CD4-positive, CD25-positive, alpha-beta regulatory T cell (primary cell): Measurements from ENCODE around the gene CDX2. TPM values are rescaled to one million over a fixed set of nuclear protein-coding genes. Genes with fewer than 3 reads are reported as not detected.
A peak's percentile ranks its signal among the peaks of the same experiment; 100 is the strongest.

Experiments
- ATAC-seq, 2 donors: fragments of 150-1000 bp; cut with Tn5 transposase; one replicate each; pipeline ENCODE4 v1.10.0; 2021; ENCODE audit warnings: low read depth in 2 of 2, moderate number of reproducible peaks in 2 of 2, moderate library complexity in 1 of 2
- DNase-seq, 3 donors: peaks; one replicate each; pipeline versions ENCODE4 v3.0.0 to v3.0.0-alpha.2; 2012 to 2022; ENCODE audit warnings: mixed read lengths in 1 of 3
- H3K27ac ChIP-seq: one replicate; pipeline ENCODE4 v1.7.0; 2013; ENCODE audit warnings: mild to moderate bottlenecking, low read length; ENCODE audit not compliant: insufficient read depth, poor library complexity, severe bottlenecking
- H3K27me3 ChIP-seq: one replicate; pipeline ENCODE4 v1.7.0; 2013; ENCODE audit warnings: low read length; ENCODE audit not compliant: control insufficient read depth, insufficient read depth
- H3K36me3 ChIP-seq: one replicate; pipeline ENCODE4 v1.7.0; 2013; ENCODE audit warnings: mild to moderate bottlenecking, low read length, moderate library complexity; ENCODE audit not compliant: control insufficient read depth, insufficient read depth
- H3K4me1 ChIP-seq: 2 replicates; pipeline ENCODE4 v1.7.0; 2013; ENCODE audit warnings: mild to moderate bottlenecking, low read length; ENCODE audit not compliant: insufficient read depth, control insufficient read depth, poor library complexity, severe bottlenecking
- H3K4me3 ChIP-seq: one replicate; pipeline ENCODE4 v1.7.0; 2013; ENCODE audit warnings: low read depth, mild to moderate bottlenecking, low read length, moderate library complexity
- H3K9me3 ChIP-seq, 2 experiments: 1 replicate in 1 of 2; 2 replicates in 1 of 2; pipeline ENCODE4 v1.7.0; 2013; ENCODE audit warnings: low read length in 2 of 2, mild to moderate bottlenecking in 1 of 2, moderate library complexity in 1 of 2; ENCODE audit not compliant: control insufficient read depth in 2 of 2
- H3K27ac Mint-ChIP-seq, 3 donors: one replicate each; pipeline ENCODE4 v1.8.0; 2020 to 2022; ENCODE audit warnings: mild to moderate bottlenecking in 3 of 3, mixed read lengths in 3 of 3, moderate library complexity in 2 of 3
- H3K27me3 Mint-ChIP-seq: one replicate; pipeline ENCODE4 v1.8.0; 2022; ENCODE audit warnings: mild to moderate bottlenecking, mixed read lengths
- H3K36me3 Mint-ChIP-seq: one replicate; pipeline ENCODE4 v1.8.0; 2020; ENCODE audit warnings: mixed read lengths
- H3K4me1 Mint-ChIP-seq, 4 donors: one replicate each; pipeline ENCODE4 v1.8.0; 2020 to 2022; ENCODE audit warnings: mixed read lengths in 4 of 4, mild to moderate bottlenecking in 1 of 4
- H3K4me3 Mint-ChIP-seq, 4 donors: one replicate each; pipeline ENCODE4 v1.8.0; 2020 to 2022; ENCODE audit warnings: mild to moderate bottlenecking in 4 of 4, mixed read lengths in 4 of 4, moderate library complexity in 3 of 4
- H3K9me3 Mint-ChIP-seq, 7 donors: one replicate each; pipeline ENCODE4 v1.8.0; 2020 to 2022; ENCODE audit warnings: mixed read lengths in 7 of 7, mild to moderate bottlenecking in 3 of 7, moderate library complexity in 2 of 7
- polyA plus RNA-seq, 4 donors: library from polyadenylated mRNA; unstranded; fragments of 300-500 nt; fragmentation: Illumina TruSeq; gene quantifications; one replicate each; pipeline ENCODE4 v1.2.3, GENCODE V29; 2021
- total RNA-seq: library from RNA; stranded (reverse); gene quantifications from one replicate; pipeline ENCODE4 v1.2.3, GENCODE V29; 2022

The CDX2 gene
- total and polyA plus RNA-seq, 5 donors from 2014 or later: not detected

DNA sequence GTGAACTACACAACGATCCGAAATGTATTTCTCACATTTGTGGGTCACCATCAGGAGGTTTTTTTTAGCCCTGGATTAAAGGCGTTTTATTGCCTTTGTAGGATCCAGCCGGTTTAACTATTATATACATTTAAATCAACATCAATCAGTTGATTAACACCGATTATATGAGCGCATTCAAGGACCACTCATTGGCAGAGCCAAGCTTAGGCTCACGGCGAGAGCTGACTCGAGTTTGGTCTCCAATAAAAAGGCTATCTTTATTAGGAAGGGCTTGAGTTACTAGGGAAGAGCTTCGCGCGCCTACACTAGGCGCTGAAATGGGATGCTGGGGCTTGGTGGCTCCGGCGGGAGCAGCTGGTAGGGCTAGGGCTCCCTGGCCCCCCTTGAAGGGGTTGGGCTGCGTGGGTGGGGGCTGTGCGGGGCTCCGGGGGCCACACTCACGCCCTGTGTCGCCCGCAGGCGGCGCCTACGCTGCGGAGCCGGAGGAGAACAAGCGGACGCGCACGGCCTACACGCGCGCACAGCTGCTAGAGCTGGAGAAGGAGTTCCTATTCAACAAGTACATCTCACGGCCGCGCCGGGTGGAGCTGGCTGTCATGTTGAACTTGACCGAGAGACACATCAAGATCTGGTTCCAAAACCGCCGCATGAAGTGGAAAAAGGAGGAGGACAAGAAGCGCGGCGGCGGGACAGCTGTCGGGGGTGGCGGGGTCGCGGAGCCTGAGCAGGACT, 45.2 kb downstream of the CDX2 start:
- Histone ChIP-seq H3K4me3 (no peak overlapping the region), H3K27ac (no peak overlapping the region), H3K36me3 (no peaks in the 10 kb centered on the region), H3K9me3 (no peaks in the 10 kb centered on the region), H3K4me1 (peaks cover 21% of the 10 kb centered on the region), H3K27me3 (peaks cover 35% of the 10 kb centered on the region)
- H3K27ac Mint-ChIP-seq: peak overlapping the region in 1 of 3 donors; percentile 5
- DNase-seq (no peak), ATAC-seq (no peak)
- peaks cover 6 to 38% (median 18%) of the 10 kb centered on the region in 4 donors for H3K4me1 Mint-ChIP-seq
- H3K9me3 Mint-ChIP-seq: peaks cover 0 to 7% (median 0%) of the 10 kb centered on the region in 7 donors
- peak overlapping the region in 2 of 4 donors; percentile 47 to 61 for H3K4me3 Mint-ChIP-seq
- peaks cover 78% of the 10 kb centered on the region for H3K27me3 Mint-ChIP-seq
- H3K36me3 Mint-ChIP-seq: peaks cover 3% of the 10 kb centered on the region

DNA sequence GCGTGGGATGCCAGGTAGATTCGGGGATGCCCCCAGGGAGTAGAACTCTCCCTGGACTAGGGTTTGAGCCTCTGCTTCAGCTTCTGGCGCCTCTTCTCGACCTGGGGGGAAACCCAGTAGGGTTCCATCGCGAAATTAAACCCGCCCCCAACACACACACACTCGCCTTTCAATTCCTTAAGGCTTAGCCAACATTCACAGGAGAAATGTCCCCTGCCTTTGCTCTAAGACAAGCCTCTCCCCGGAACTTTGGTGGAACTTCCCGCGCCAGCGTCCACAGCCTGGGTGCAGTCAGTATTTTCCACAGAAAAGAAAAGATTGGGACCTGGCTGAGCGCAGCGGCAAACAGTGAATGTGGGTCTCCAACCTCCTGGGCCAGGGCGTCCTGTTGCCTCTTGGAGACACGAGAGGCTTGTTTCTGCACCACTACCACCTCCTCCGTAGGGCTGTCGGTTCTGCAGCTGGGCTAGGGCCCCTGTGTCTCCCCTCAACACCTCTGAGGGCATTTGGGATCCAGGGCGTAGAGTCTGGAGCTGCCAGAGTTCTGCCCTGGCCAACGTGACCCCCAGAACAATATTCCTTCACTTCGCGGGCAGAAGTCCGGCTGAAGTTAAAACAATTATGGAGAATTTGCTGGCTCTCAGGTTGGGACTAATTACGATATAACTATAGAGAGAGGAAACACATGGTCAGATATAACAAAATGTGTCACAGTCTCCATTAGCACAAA, 46.1 kb downstream of the CDX2 start:
- H3K9me3 Mint-ChIP-seq: peaks cover 0 to 10% (median 0%) of the 10 kb centered on the region in 7 donors
- Histone ChIP-seq H3K36me3 (no peaks in the 10 kb centered on the region), H3K4me1 (peaks cover 22% of the 10 kb centered on the region), H3K27ac (no peak overlapping the region), H3K27me3 (peaks cover 36% of the 10 kb centered on the region), H3K9me3 (no peaks in the 10 kb centered on the region), H3K4me3 (no peak overlapping the region)
- no peak overlapping the region for H3K27ac Mint-ChIP-seq
- H3K4me3 Mint-ChIP-seq: peak overlapping the region in 1 of 4 donors; percentile 18
- ATAC-seq: no peak
- H3K27me3 Mint-ChIP-seq: peaks cover 78% of the 10 kb centered on the region
- peaks cover 2% of the 10 kb centered on the region for H3K36me3 Mint-ChIP-seq
- H3K4me1 Mint-ChIP-seq: peaks cover 6 to 45% (median 25%) of the 10 kb centered on the region in 4 donors
- no peak for DNase-seq

DNA sequence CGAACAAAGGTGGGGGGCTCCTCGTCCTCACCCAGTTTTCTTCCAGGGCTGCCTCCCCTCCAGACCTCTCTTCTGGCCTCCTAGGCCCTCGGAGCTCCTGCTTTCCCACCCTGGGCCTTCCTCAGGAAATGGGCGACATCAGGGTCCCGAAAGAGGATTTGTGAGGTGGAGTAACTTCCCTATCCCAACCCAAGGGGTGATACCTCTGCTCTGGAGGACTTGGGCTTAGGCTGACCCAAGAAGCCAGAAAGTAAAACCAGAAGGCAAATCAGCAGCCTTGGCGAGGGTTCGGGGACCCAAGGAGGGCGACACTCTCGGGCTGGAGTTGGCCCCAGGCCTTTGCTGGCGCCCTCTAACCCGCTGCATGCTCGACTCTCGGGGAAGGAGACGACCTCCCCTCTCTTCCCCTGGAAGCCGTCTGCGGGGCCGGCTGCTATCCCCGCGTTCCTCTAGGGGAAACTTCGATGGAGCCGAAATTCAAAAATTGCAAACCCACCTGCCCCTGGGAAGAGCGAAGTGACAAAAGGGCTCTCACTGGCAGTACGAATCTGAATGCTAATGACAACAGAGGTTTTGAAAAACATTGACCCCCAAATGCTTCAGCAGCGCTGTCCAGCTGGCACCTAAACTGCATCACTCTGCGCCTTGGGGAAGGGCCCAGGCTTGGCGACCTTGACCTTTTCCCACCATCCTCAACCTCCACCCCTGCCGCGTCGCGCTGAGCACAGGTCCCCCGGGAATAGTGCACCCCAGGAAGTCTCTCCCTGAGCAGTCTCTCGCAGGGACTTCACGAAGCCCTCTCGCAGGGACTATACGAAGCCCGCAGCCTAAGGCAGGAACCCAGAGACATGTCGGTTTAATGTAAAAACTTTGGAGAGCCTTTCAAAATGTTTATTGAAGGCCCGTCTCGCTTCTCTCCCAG, 46.9 kb downstream of the CDX2 start:
- DNase-seq: no peak
- peak overlapping the region in 2 of 4 donors; percentile 46 to 47 for H3K4me3 Mint-ChIP-seq
- no peak overlapping the region for H3K4me3 ChIP-seq
- H3K27ac Mint-ChIP-seq: no peak overlapping the region
- peaks cover 6 to 46% (median 26%) of the 10 kb centered on the region in 4 donors for H3K4me1 Mint-ChIP-seq
- H3K36me3 ChIP-seq: no peaks in the 10 kb centered on the region
- no peaks in the 10 kb centered on the region for H3K36me3 Mint-ChIP-seq
- H3K27me3 ChIP-seq: peaks cover 32% of the 10 kb centered on the region
- H3K27me3 Mint-ChIP-seq: peaks cover 78% of the 10 kb centered on the region
- peaks cover 0 to 10% (median 0%) of the 10 kb centered on the region in 7 donors for H3K9me3 Mint-ChIP-seq
- ATAC-seq: no peak
- H3K9me3 ChIP-seq: no peaks in the 10 kb centered on the region
- no peak overlapping the region for H3K27ac ChIP-seq
- H3K4me1 ChIP-seq: peaks cover 30% of the 10 kb centered on the region

DNA sequence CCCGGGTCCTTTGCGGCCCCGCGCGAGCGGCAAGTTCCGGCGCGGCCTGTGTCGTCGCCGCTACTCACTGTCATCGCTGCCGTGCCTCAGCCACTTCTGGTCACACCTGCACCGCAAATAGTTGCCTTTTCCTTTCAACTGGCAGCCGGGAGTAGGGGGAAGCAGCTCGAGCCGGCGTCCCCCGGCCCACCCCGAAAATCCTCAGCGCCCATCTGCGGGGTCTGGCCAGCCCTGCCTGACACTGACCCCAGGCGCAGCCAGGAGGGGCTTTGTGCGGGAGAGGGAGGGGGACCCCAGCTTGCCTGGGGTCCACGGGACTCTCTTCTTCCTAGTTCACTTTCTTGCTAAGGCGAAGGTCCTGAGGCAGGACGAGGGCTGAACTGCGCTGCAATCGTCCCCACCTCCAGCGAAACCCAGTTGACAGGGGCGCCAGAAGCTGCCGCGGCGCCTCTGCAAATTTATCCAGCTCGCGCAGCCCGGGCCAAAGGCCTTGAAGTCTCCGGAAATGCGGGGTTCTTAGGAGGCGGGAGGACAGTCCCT, 47.6 kb downstream of the CDX2 start:
- no peak overlapping the region for H3K4me3 ChIP-seq
- Mint-ChIP-seq H3K27me3 (peaks cover 78% of the 10 kb centered on the region), H3K27ac (no peak overlapping the region), H3K36me3 (no peaks in the 10 kb centered on the region), H3K9me3 (peaks cover 0 to 9% (median 0%) of the 10 kb centered on the region in 7 donors), H3K4me3 (peak overlapping the region in 1 of 4 donors; percentile 46), H3K4me1 (peaks cover 6 to 43% (median 23%) of the 10 kb centered on the region in 4 donors)
- H3K4me1 ChIP-seq: peaks cover 30% of the 10 kb centered on the region
- H3K27me3 ChIP-seq: peaks cover 36% of the 10 kb centered on the region
- no peaks in the 10 kb centered on the region for H3K9me3 ChIP-seq
- ATAC-seq (no peak), DNase-seq (no peak)
- no peaks in the 10 kb centered on the region for H3K36me3 ChIP-seq
- H3K27ac ChIP-seq: no peak overlapping the region

DNA sequence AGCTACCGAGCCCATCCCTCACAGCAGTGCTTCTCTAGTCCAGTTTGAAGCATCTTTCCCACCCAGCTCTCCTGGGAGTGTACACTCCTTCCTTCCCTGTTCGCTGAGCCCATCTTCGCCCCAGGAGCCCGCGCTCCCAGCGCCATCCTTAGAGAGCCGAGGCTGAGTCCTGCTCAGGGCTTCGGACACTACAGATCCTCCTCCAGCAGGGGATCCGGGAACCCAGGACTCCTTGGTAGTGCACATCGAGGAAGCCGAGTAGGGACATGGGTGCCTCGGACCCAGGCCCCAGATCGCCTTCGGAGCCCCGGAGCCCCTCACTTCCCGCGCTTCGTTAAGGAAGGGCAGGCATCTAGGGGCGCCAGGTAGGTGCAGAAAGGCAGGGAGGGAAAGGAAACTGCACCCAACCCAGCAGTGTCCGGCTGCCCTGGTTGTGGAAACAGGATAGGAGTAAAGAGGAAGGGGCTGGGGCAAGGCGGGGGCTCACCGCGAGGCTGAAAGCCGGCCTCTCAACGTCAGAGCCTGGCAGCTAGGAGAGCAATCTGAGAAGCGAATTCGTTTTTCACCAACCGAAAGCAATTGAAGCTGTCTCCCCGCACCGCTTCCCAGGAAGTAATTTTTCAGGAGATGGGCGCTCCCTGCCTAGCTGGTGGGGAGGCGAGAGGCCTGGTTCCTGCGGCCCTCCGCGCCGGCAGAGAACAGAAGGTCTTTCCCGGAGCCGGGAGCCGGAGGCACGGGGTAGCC, 48.3 kb downstream of the CDX2 start:
- Mint-ChIP-seq H3K36me3 (no peaks in the 10 kb centered on the region), H3K9me3 (peaks cover 0 to 9% (median 0%) of the 10 kb centered on the region in 7 donors), H3K27me3 (peaks cover 77% of the 10 kb centered on the region), H3K4me1 (peaks cover 6 to 42% (median 19%) of the 10 kb centered on the region in 4 donors), H3K27ac (no peak overlapping the region), H3K4me3 (peak overlapping the region in 2 of 4 donors; percentile 72 to 78)
- Histone ChIP-seq H3K4me3 (no peak overlapping the region), H3K27ac (no peak overlapping the region), H3K9me3 (no peaks in the 10 kb centered on the region), H3K27me3 (peaks cover 37% of the 10 kb centered on the region), H3K36me3 (no peaks in the 10 kb centered on the region), H3K4me1 (peaks cover 30% of the 10 kb centered on the region)
- ATAC-seq (no peak), DNase-seq (no peak)

DNA sequence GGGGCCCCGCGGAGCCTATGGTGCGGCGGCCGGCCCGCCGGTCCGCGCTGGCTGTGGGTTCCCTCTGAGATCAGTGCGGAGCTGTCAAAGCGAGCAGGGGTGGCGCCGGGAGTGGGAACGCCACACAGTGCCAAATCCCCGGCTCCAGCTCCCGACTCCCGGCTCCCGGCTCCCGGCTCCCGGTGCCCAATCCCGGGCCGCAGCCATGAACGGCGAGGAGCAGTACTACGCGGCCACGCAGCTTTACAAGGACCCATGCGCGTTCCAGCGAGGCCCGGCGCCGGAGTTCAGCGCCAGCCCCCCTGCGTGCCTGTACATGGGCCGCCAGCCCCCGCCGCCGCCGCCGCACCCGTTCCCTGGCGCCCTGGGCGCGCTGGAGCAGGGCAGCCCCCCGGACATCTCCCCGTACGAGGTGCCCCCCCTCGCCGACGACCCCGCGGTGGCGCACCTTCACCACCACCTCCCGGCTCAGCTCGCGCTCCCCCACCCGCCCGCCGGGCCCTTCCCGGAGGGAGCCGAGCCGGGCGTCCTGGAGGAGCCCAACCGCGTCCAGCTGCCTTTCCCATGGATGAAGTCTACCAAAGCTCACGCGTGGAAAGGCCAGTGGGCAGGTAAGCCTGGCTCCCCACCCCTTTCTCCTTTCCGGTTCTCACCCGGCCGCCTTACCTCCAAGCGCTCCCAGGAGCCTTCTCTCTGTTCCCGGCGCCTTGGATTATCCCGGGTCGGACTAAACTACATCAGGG, 49.0 kb downstream of the CDX2 start, which contains the start of gene PDX1:
Gene PDX1 (plus strand): TSS at position 67 of the 743 bp plus-strand sequence. CDS start 139 bp downstream, at position 206.
- H3K36me3 ChIP-seq: no peaks in the 10 kb centered on the region
- peaks cover 38% of the 10 kb centered on the region for H3K27me3 ChIP-seq
- H3K9me3 ChIP-seq: no peaks in the 10 kb centered on the region
- peaks cover 0 to 8% (median 0%) of the 10 kb centered on the region in 7 donors for H3K9me3 Mint-ChIP-seq
- peak within 1 kb of the TSS in 2 of 4 donors; percentile 72 to 78 for H3K4me3 Mint-ChIP-seq
- peaks cover 79% of the 10 kb centered on the region for H3K27me3 Mint-ChIP-seq
- H3K4me1 Mint-ChIP-seq: peaks cover 6 to 38% (median 19%) of the 10 kb centered on the region in 4 donors
- H3K4me1 ChIP-seq: peaks cover 30% of the 10 kb centered on the region
- ATAC-seq: no peak
- H3K36me3 Mint-ChIP-seq: no peaks in the 10 kb centered on the region
- no peak within 1 kb of the TSS for H3K4me3 ChIP-seq
- no peak within 1 kb of the TSS for H3K27ac ChIP-seq
- no peak within 1 kb of the TSS for H3K27ac Mint-ChIP-seq
- DNase-seq: peak in 1 of 3 donors; percentile 28
